Suprapubic skin (tissue), 4 donors: ENCODE measurements around the gene DIP2C. TPM values are rescaled to one million over a fixed set of nuclear protein-coding genes. Genes with fewer than 3 reads are reported as not detected.

Experiments used
- DNase-seq, 2 donors: peaks; one replicate each; pipeline ENCODE4 v3.0.0-alpha.2; 2019; ENCODE audit warnings: low spot score in 2 of 2
- H3K27ac ChIP-seq: fragments of 200-600 bp; sonication (generic); one replicate; pipeline ENCODE4 v1.5.1; 2019
- H3K27me3 ChIP-seq: fragments of 200-600 bp; sonication (generic); one replicate; pipeline ENCODE4 v1.5.1; 2019
- H3K36me3 ChIP-seq: fragments of 200-600 bp; sonication (generic); one replicate; pipeline ENCODE4 v1.5.1; 2019
- H3K4me1 ChIP-seq: fragments of 200-600 bp; sonication (generic); one replicate; pipeline ENCODE4 v1.5.1; 2019
- H3K4me3 ChIP-seq: fragments of 200-600 bp; sonication (generic); one replicate; pipeline ENCODE4 v1.5.1; 2019; ENCODE audit warnings: mild to moderate bottlenecking
- H3K9me3 ChIP-seq: fragments of 200-600 bp; sonication (generic); one replicate; pipeline ENCODE4 v1.5.1; 2019
- EP300 ChIP-seq: sonication (generic); formaldehyde crosslinking; IDR thresholded peaks from one replicate; pipeline ENCODE4 v1.6.1; 2017; ENCODE audit warnings: antibody characterized with exemption
- POLR2A ChIP-seq, 2 donors: fragments of 450-650 bp; IDR thresholded peaks; one replicate each; pipeline ENCODE4 v1.6.1; 2017; ENCODE audit warnings: antibody characterized with exemption in 2 of 2, mild to moderate bottlenecking in 2 of 2, moderate library complexity in 2 of 2
- POLR2AphosphoS5 ChIP-seq, 3 donors: sonication (generic); formaldehyde crosslinking; IDR thresholded peaks; one replicate each; pipeline ENCODE4 v1.6.1; 2017; ENCODE audit warnings: antibody characterized with exemption in 3 of 3
- WGBS: methylation state at CpG from one replicate; pipeline ENCODE4 v1.1.5; 2018; 5-methylcytosine and 5-hydroxymethylcytosine counted together
- total RNA-seq, 4 donors: library from RNA; depleted of rRNA; stranded (reverse); fragments of >200 nt; gene quantifications; one replicate each; pipeline ENCODE4 v1.1.0, GENCODE V29; 2016
- TF ChIP-seq, protein P1 (sequence below), 2 donors: fragments of 200-600 bp in 1 of 2; fragments of 450-650 bp in 1 of 2; sonication (generic) in 1 of 2; IDR thresholded peaks; one replicate each; pipeline ENCODE4 v1.5.1; 2016 to 2019; ENCODE audit warnings: antibody characterized with exemption in 2 of 2, mild to moderate bottlenecking in 1 of 2, moderate library complexity in 1 of 2

Gene DIP2C
- total RNA-seq, 4 donors from 2014 or later, result 6.7 to 23.3 (median 14.7) TPM

DNA sequence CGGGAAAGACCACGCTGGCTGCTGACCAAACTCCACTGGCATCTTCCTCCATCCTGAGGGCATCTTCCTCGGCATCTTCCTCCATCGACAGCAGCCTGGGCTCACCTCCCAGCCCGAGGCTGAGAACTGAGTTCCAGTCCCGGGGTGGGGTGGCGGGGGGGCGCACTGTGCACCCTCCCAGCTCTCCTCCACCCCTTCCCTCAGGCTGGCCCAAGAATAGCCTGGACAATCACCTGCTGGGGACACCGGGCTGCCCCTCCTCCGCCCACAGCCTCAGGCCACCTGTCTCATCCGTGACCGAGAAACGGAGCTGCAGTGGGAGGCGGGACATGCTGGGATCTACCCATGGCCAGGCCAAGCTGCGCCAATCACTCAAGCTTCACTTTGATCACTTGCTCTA, 37.2 kb downstream of the DIP2C start:
- no peaks in the 10 kb centered on the region for H3K36me3 ChIP-seq
- WGBS, result 76% methylated on average over 13 of the region's 15 CpGs
- no peak overlapping the region for H3K4me3 ChIP-seq
- TF ChIP-seq POLR2A (IDR thresholded peaks at IDR 0.05), result no peak
- TF ChIP-seq, protein P1, sequence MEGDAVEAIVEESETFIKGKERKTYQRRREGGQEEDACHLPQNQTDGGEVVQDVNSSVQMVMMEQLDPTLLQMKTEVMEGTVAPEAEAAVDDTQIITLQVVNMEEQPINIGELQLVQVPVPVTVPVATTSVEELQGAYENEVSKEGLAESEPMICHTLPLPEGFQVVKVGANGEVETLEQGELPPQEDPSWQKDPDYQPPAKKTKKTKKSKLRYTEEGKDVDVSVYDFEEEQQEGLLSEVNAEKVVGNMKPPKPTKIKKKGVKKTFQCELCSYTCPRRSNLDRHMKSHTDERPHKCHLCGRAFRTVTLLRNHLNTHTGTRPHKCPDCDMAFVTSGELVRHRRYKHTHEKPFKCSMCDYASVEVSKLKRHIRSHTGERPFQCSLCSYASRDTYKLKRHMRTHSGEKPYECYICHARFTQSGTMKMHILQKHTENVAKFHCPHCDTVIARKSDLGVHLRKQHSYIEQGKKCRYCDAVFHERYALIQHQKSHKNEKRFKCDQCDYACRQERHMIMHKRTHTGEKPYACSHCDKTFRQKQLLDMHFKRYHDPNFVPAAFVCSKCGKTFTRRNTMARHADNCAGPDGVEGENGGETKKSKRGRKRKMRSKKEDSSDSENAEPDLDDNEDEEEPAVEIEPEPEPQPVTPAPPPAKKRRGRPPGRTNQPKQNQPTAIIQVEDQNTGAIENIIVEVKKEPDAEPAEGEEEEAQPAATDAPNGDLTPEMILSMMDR (IDR thresholded peaks at IDR 0.05), result no peak
- no peak for TF ChIP-seq POLR2AphosphoS5 (IDR thresholded peaks at IDR 0.05)
- no peak for TF ChIP-seq EP300
- no peaks in the 10 kb centered on the region for H3K9me3 ChIP-seq
- no peaks in the 10 kb centered on the region for H3K27me3 ChIP-seq
- no peak overlapping the region for H3K27ac ChIP-seq
- no peak for DNase-seq
- H3K4me1 ChIP-seq, result peaks cover 11% of the 10 kb centered on the region

DNA sequence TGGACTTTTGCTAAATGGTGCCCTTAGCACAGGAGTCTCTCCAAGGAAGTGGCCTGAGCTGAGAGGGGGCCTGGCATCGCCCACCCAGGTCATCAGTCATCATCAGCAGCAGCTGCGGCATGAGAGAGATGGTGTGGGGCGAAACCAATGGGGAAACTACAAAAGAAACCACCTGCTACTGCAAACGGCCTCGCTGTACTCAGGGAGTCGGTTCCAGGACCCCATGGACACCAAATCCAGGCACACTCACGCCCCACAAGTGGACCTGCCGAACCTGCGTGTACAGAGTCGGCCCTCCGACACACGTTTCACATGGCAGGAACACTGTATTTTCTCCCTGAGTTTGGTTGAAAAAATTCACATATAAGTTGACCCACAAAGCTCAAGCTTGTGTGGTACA, 37.8 kb downstream of the DIP2C start:
- no peak overlapping the region for H3K27ac ChIP-seq
- WGBS, result 88% methylated on average over 11 of the region's 12 CpGs
- H3K9me3 ChIP-seq, result no peaks in the 10 kb centered on the region
- DNase-seq, result no peak
- TF ChIP-seq POLR2AphosphoS5 (IDR thresholded peaks at IDR 0.05) (no peak), EP300 (no peak), POLR2A (IDR thresholded peaks at IDR 0.05) (no peak)
- TF ChIP-seq, protein P1 (IDR thresholded peaks at IDR 0.05), result no peak
- H3K36me3 ChIP-seq, result no peaks in the 10 kb centered on the region
- H3K4me1 ChIP-seq, result peaks cover 11% of the 10 kb centered on the region
- no peak overlapping the region for H3K4me3 ChIP-seq
- H3K27me3 ChIP-seq, result no peaks in the 10 kb centered on the region

- no peaks in the 10 kb centered on the region for H3K9me3 ChIP-seq
- no peaks in the 10 kb centered on the region for H3K27me3 ChIP-seq
- no peak overlapping the region for H3K4me3 ChIP-seq
- no peak overlapping the region for H3K27ac ChIP-seq
- H3K36me3 ChIP-seq, result no peaks in the 10 kb centered on the region
- 80% methylated on average over 19 of the region's 20 CpGs for WGBS
- no peak for TF ChIP-seq EP300
- TF ChIP-seq POLR2A (IDR thresholded peaks at IDR 0.05), result no peak
- TF ChIP-seq POLR2AphosphoS5 (IDR thresholded peaks at IDR 0.05), result no peak
- TF ChIP-seq, protein P1 (IDR thresholded peaks at IDR 0.05), result no peak
- peak in 1 of 2 donors; percentile 57 for DNase-seq
- peaks cover 11% of the 10 kb centered on the region for H3K4me1 ChIP-seq
Observed at GRCh38 chr10:650886-651615, 38.4 kb downstream of the DIP2C start.

DNA sequence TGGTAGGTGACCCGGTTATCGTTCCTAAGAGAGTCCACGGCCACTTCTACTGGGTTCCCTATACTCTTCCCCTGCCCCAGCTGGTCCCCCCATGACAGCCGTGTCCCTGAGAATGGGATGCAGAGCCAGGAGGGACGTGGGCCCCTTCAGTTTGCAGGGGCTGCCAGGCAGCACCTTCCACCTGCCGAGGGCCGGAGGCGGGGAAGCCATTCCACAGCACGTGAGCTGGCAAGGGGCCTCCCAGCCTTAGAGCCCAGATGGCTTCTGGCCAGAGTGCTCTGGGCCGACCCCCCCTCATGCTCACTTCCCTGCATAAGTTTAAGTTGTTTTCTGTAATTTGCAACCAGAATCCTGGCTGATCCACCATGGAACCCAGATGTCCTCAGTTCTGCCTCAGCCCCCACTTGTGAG, 39.0 kb downstream of the DIP2C start:
- no peaks in the 10 kb centered on the region for H3K36me3 ChIP-seq
- TF ChIP-seq POLR2A (IDR thresholded peaks at IDR 0.05), result no peak
- TF ChIP-seq POLR2AphosphoS5 (IDR thresholded peaks at IDR 0.05), result no peak
- no peak for TF ChIP-seq EP300
- TF ChIP-seq, protein P1 (IDR thresholded peaks at IDR 0.05), result no peak
- H3K4me3 ChIP-seq, result no peak overlapping the region
- DNase-seq, result no peak
- H3K9me3 ChIP-seq, result no peaks in the 10 kb centered on the region
- H3K27me3 ChIP-seq, result no peaks in the 10 kb centered on the region
- WGBS, result 63% methylated on average over 10 of the region's 10 CpGs
- H3K4me1 ChIP-seq, result peaks cover 11% of the 10 kb centered on the region
- no peak overlapping the region for H3K27ac ChIP-seq

DNA sequence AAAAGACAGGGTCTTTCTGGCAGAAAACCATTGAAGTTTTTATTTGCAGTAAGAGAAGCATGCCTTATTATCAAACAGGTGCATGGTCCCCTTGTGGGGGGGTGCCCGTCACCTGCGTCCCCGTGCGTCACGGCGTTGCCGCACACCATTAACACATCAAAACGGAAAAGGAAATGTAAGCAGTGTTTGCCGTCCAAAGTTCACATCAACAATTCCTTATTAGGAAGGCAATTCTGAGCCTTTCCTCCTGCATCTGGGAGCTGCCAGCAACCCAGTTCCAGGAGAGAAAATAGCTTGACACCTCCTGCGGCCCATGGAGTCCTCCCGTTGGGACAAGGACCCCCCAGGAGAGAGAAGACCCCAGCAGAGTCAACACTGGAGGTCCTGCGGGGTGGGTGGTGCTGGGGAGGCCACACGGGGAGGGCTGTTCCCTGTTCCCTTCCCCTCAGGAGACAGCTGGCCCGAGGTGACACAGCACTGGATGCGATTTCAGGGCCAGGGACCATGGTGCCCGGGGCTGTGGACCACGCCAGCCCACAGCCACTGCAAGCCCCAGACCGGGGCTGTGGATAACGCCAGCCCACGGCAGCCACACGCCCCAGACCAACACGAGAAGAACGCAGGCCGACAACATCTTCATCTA, 39.5 kb downstream of the DIP2C start:
- no peak overlapping the region for H3K27ac ChIP-seq
- H3K9me3 ChIP-seq, result peaks cover 4% of the 10 kb centered on the region
- WGBS, result 80% methylated on average over 14 of the region's 24 CpGs
- TF ChIP-seq POLR2AphosphoS5 (IDR thresholded peaks at IDR 0.05) (no peak), EP300 (peak; percentile 85)
- TF ChIP-seq, protein P1 (IDR thresholded peaks at IDR 0.05), result no peak
- no peaks in the 10 kb centered on the region for H3K27me3 ChIP-seq
- no peak overlapping the region for H3K4me3 ChIP-seq
- no peaks in the 10 kb centered on the region for H3K36me3 ChIP-seq
- H3K4me1 ChIP-seq, result peaks cover 7% of the 10 kb centered on the region
- no peak for DNase-seq
